Measurements from ENCODE around the gene UBE2Q2.

DNA sequence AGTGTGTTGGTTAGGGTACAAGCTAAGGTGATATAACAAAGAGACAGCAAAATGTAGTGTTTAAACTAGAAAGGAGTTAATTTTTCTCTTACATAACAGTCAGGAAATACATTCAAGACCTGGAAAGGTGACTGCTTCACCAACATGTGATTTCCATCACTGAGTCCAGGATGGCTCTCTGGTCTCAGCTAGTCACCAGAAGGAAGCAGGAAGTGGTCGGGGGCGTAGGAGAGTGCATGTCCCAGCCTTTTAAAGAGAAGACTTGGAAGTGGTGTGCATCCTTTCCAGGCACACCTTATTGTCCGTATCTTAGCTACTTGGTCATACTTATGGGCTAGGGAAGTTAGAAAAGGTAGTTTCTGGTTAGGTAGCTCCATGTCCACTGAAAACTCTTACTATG is 11.1 kb upstream of the UBE2Q2 start:
- TF ChIP-seq, protein P1, sequence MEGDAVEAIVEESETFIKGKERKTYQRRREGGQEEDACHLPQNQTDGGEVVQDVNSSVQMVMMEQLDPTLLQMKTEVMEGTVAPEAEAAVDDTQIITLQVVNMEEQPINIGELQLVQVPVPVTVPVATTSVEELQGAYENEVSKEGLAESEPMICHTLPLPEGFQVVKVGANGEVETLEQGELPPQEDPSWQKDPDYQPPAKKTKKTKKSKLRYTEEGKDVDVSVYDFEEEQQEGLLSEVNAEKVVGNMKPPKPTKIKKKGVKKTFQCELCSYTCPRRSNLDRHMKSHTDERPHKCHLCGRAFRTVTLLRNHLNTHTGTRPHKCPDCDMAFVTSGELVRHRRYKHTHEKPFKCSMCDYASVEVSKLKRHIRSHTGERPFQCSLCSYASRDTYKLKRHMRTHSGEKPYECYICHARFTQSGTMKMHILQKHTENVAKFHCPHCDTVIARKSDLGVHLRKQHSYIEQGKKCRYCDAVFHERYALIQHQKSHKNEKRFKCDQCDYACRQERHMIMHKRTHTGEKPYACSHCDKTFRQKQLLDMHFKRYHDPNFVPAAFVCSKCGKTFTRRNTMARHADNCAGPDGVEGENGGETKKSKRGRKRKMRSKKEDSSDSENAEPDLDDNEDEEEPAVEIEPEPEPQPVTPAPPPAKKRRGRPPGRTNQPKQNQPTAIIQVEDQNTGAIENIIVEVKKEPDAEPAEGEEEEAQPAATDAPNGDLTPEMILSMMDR (IDR thresholded peaks at IDR 0.05; ENCODE audit: insufficient read depth, low read depth, low read length) = no peak
- TF ChIP-seq EZH2 (IDR thresholded peaks at IDR 0.05; ENCODE audit: insufficient read depth, low read length) = no peak

Measured in astrocyte (in vitro differentiated cells and primary cell).